Measurements from ENCODE around the gene KCTD10.

GRCh38 chr12:109492371-109492770 is 15.3 kb upstream of the KCTD10 start:
- TF ChIP-seq CTCF (IDR thresholded peaks at IDR 0.05), result no peak
- no peak for TF ChIP-seq SMAD3 (CRISPR knock-in tag; IDR thresholded peaks at IDR 0.05; ENCODE audit: borderline replicate concordance)
- TF ChIP-seq FOXJ3 (CRISPR knock-in tag; IDR thresholded peaks at IDR 0.05; ENCODE audit: borderline replicate concordance), result no peak
- TF ChIP-seq MXD4 (CRISPR knock-in tag; IDR thresholded peaks at IDR 0.05; ENCODE audit: borderline replicate concordance), result no peak
- TF ChIP-seq, protein P1, sequence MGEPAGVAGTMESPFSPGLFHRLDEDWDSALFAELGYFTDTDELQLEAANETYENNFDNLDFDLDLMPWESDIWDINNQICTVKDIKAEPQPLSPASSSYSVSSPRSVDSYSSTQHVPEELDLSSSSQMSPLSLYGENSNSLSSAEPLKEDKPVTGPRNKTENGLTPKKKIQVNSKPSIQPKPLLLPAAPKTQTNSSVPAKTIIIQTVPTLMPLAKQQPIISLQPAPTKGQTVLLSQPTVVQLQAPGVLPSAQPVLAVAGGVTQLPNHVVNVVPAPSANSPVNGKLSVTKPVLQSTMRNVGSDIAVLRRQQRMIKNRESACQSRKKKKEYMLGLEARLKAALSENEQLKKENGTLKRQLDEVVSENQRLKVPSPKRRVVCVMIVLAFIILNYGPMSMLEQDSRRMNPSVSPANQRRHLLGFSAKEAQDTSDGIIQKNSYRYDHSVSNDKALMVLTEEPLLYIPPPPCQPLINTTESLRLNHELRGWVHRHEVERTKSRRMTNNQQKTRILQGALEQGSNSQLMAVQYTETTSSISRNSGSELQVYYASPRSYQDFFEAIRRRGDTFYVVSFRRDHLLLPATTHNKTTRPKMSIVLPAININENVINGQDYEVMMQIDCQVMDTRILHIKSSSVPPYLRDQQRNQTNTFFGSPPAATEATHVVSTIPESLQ (CRISPR knock-in tag; IDR thresholded peaks at IDR 0.05), result no peak
- TF ChIP-seq, protein P2, sequence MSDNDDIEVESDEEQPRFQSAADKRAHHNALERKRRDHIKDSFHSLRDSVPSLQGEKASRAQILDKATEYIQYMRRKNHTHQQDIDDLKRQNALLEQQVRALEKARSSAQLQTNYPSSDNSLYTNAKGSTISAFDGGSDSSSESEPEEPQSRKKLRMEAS (CRISPR knock-in tag; IDR thresholded peaks at IDR 0.05), result no peak
- TF ChIP-seq FOXP1 (CRISPR knock-in tag; IDR thresholded peaks at IDR 0.05; ENCODE audit: borderline replicate concordance), result no peak
- no peak for TF ChIP-seq SMAD4 (CRISPR knock-in tag; IDR thresholded peaks at IDR 0.05)
- no peak for TF ChIP-seq PREB (CRISPR knock-in tag; IDR thresholded peaks at IDR 0.05; ENCODE audit: borderline replicate concordance)
- TF ChIP-seq ZNF263 (CRISPR knock-in tag; IDR thresholded peaks at IDR 0.05; ENCODE audit: low read depth), result no peak
- no peak for TF ChIP-seq CREB1 (CRISPR knock-in tag; IDR thresholded peaks at IDR 0.05)
- no peak for TF ChIP-seq CBFB (CRISPR knock-in tag; IDR thresholded peaks at IDR 0.05; ENCODE audit: low read depth)
- TF ChIP-seq E2F1 (CRISPR knock-in tag; IDR thresholded peaks at IDR 0.05), result no peak
- no peak for TF ChIP-seq ZBTB21 (CRISPR knock-in tag; IDR thresholded peaks at IDR 0.05; ENCODE audit: borderline replicate concordance)
